Neural progenitor cell (in vitro differentiated cells): Measurements from ENCODE around the gene FTCD. TPM values are rescaled to one million over a fixed set of nuclear protein-coding genes. Genes with fewer than 3 reads are reported as not detected.

ENCODE experiments used
- DNase-seq: peaks from one replicate; pipeline ENCODE4 v3.0.0-alpha.2; 2016; ENCODE audit warnings: low spot score
- H2AFZ ChIP-seq: fragments of 200-600 bp; sonication (generic); replicated peaks from 2 replicates; pipeline ENCODE4 v1.6.1; 2016; ENCODE audit warnings: antibody characterized with exemption
- H3F3A ChIP-seq: fragments of 200-600 bp; sonication (generic); 2 replicates; pipeline ENCODE4 v1.6.1; 2016; ENCODE audit warnings: antibody characterized with exemption, low read depth
- H3K27ac ChIP-seq: fragments of 200-600 bp; sonication (generic); 2 replicates; pipeline ENCODE4 v1.5.1; 2016; ENCODE audit warnings: mild to moderate bottlenecking
- H3K27me3 ChIP-seq: fragments of 200-600 bp; sonication (generic); 2 replicates; pipeline ENCODE4 v1.6.1; 2016; ENCODE audit warnings: mild to moderate bottlenecking, moderate library complexity
- H3K36me3 ChIP-seq: fragments of 200-600 bp; sonication (generic); 2 replicates; pipeline ENCODE4 v1.5.1; 2016
- H3K4me1 ChIP-seq: fragments of 200-600 bp; sonication (generic); 2 replicates; pipeline ENCODE4 v1.6.1; 2016; ENCODE audit warnings: mixed run types
- H3K4me2 ChIP-seq: fragments of 200-600 bp; sonication (generic); 2 replicates; pipeline ENCODE4 v1.6.1; 2016
- H3K4me3 ChIP-seq: fragments of 200-600 bp; sonication (generic); 2 replicates; pipeline ENCODE4 v1.5.1; 2016
- H3K79me2 ChIP-seq: fragments of 200-600 bp; sonication (generic); 2 replicates; pipeline ENCODE4 v1.6.1; 2016; ENCODE audit warnings: low read depth
- H3K9ac ChIP-seq: fragments of 200-600 bp; sonication (generic); 2 replicates; pipeline ENCODE4 v1.6.1; 2016
- H3K9me3 ChIP-seq: fragments of 200-600 bp; sonication (generic); 2 replicates; pipeline ENCODE4 v1.5.1; 2016; ENCODE audit warnings: low read depth
- H4K20me1 ChIP-seq: fragments of 200-600 bp; sonication (generic); 2 replicates; pipeline ENCODE4 v1.6.1; 2016; ENCODE audit warnings: low read depth
- H3K27ac Mint-ChIP-seq: 3 replicates; pipeline ENCODE4 v1.8.0; 2021; ENCODE audit warnings: mixed read lengths
- H3K27me3 Mint-ChIP-seq: 2 replicates; pipeline ENCODE4 v1.8.0; 2022; ENCODE audit warnings: low read depth, mild to moderate bottlenecking, inconsistent platforms, moderate library complexity, mixed read lengths; ENCODE audit not compliant: insufficient read depth
- H3K36me3 Mint-ChIP-seq: 3 replicates; pipeline ENCODE4 v1.8.0; 2021; ENCODE audit warnings: mixed read lengths
- H3K4me1 Mint-ChIP-seq: 3 replicates; pipeline ENCODE4 v1.8.0; 2021; ENCODE audit warnings: mixed read lengths
- H3K4me3 Mint-ChIP-seq: 3 replicates; pipeline ENCODE4 v1.8.0; 2021; ENCODE audit warnings: mild to moderate bottlenecking, moderate library complexity, mixed read lengths
- H3K9me3 Mint-ChIP-seq: 3 replicates; pipeline ENCODE4 v1.8.0; 2020; ENCODE audit warnings: mixed read lengths
- CTCF ChIP-seq: fragments of 200-600 bp; sonication (generic); IDR thresholded peaks from 2 replicates; pipeline ENCODE4 v1.5.1; 2017; ENCODE audit warnings: antibody characterized with exemption, mild to moderate bottlenecking
- EZH2 ChIP-seq: fragments of 200-600 bp; sonication (generic); IDR thresholded peaks from 2 replicates; pipeline ENCODE4 v1.6.1; 2017; ENCODE audit warnings: antibody characterized with exemption, mild to moderate bottlenecking, moderate library complexity
- EZH2phosphoT487 ChIP-seq: fragments of 200-600 bp; sonication (generic); IDR thresholded peaks from 2 replicates; pipeline ENCODE4 v1.6.1; 2017; ENCODE audit warnings: antibody characterized with exemption
- total RNA-seq: library from RNA; depleted of rRNA; stranded (reverse); fragments of >200 nt; gene quantifications from 2 replicates; pipeline ENCODE4 v1.2.3, GENCODE V29; 2015; ENCODE audit warnings: low replicate concordance

The FTCD gene
- total RNA-seq, 1 donor from 2014 or later: not detected

GRCh38 chr21:46153247-46154154 lies 1.9 kb downstream of the FTCD start:
- Histone ChIP-seq H3K9ac (no peak overlapping the region), H3K4me3 (no peak overlapping the region), H3K36me3 (no peaks in the 10 kb centered on the region), H4K20me1 (no peaks in the 10 kb centered on the region), H2AFZ (peak overlapping the region; percentile 84), H3F3A (peaks cover 4% of the 10 kb centered on the region), H3K27me3 (no peaks in the 10 kb centered on the region), H3K4me1 (peaks cover 10% of the 10 kb centered on the region), H3K9me3 (no peaks in the 10 kb centered on the region), H3K4me2 (no peak overlapping the region), H3K27ac (no peak overlapping the region), H3K79me2 (no peaks in the 10 kb centered on the region)
- H3K4me1 Mint-ChIP-seq: peaks cover 18% of the 10 kb centered on the region
- H3K27me3 Mint-ChIP-seq: peaks cover 8% of the 10 kb centered on the region
- no peaks in the 10 kb centered on the region for H3K36me3 Mint-ChIP-seq
- H3K27ac Mint-ChIP-seq: no peak overlapping the region
- TF ChIP-seq EZH2 (no peak), CTCF (peak; percentile 83)
- DNase-seq: peak; percentile 80
- no peaks in the 10 kb centered on the region for H3K9me3 Mint-ChIP-seq
- H3K4me3 Mint-ChIP-seq: no peak overlapping the region

GRCh38 chr21:46152927-46153246 lies 2.5 kb downstream of the FTCD start:
- H3K9me3 ChIP-seq: no peaks in the 10 kb centered on the region
- H3K36me3 ChIP-seq: no peaks in the 10 kb centered on the region
- no peaks in the 10 kb centered on the region for H3K79me2 ChIP-seq
- H3K4me2 ChIP-seq: no peak overlapping the region
- H3K36me3 Mint-ChIP-seq: no peaks in the 10 kb centered on the region
- no peak overlapping the region for H3K4me3 Mint-ChIP-seq
- TF ChIP-seq CTCF (no peak), EZH2phosphoT487 (no peak), EZH2 (no peak)
- peaks cover 4% of the 10 kb centered on the region for H3F3A ChIP-seq
- H3K4me1 ChIP-seq: peaks cover 10% of the 10 kb centered on the region
- H3K9ac ChIP-seq: no peak overlapping the region
- peaks cover 8% of the 10 kb centered on the region for H3K27me3 Mint-ChIP-seq
- peaks cover 21% of the 10 kb centered on the region for H3K4me1 Mint-ChIP-seq
- H3K9me3 Mint-ChIP-seq: no peaks in the 10 kb centered on the region
- no peak overlapping the region for H3K27ac ChIP-seq
- no peaks in the 10 kb centered on the region for H4K20me1 ChIP-seq
- no peak for DNase-seq
- H3K27me3 ChIP-seq: no peaks in the 10 kb centered on the region
- peak overlapping the region; percentile 84 for H2AFZ ChIP-seq
- no peak overlapping the region for H3K4me3 ChIP-seq
- H3K27ac Mint-ChIP-seq: no peak overlapping the region

GRCh38 chr21:46151989-46152926 lies 3.1 kb downstream of the FTCD start:
- Histone ChIP-seq H4K20me1 (no peaks in the 10 kb centered on the region), H3K27me3 (no peaks in the 10 kb centered on the region), H3K4me2 (no peak overlapping the region), H3K9ac (no peak overlapping the region), H3K36me3 (no peaks in the 10 kb centered on the region), H3K4me1 (peaks cover 10% of the 10 kb centered on the region), H3K4me3 (no peak overlapping the region), H3F3A (peaks cover 8% of the 10 kb centered on the region), H2AFZ (peak overlapping the region; percentile 84), H3K79me2 (no peaks in the 10 kb centered on the region), H3K27ac (no peak overlapping the region), H3K9me3 (no peaks in the 10 kb centered on the region)
- DNase-seq: no peak
- Mint-ChIP-seq H3K27ac (peak overlapping the region; percentile 94), H3K4me3 (no peak overlapping the region), H3K36me3 (no peaks in the 10 kb centered on the region), H3K27me3 (peaks cover 10% of the 10 kb centered on the region), H3K9me3 (no peaks in the 10 kb centered on the region), H3K4me1 (peaks cover 22% of the 10 kb centered on the region)
- TF ChIP-seq EZH2phosphoT487 (no peak), CTCF (no peak), EZH2 (no peak)
